Right lung (tissue), 5 donors: ENCODE data around the gene TRIM63. TPM values are rescaled to one million over a fixed set of nuclear protein-coding genes. Genes with fewer than 3 reads are reported as not detected.

Source experiments
- DNase-seq, 2 donors: peaks; one replicate each; pipeline ENCODE4 v3.0.0-alpha.2; 2013
- polyA plus RNA-seq, 5 donors: library from polyadenylated mRNA; unstranded; fragments of 120-200 nt; gene quantifications; one replicate each; pipeline versions ENCODE4 v1.2.1 to v1.2.3, GENCODE V29; 2013; ENCODE audit warnings: inconsistent platforms in 1 of 5, low replicate concordance in 1 of 5; ENCODE audit not compliant: insufficient read length in 5 of 5, insufficient read depth in 1 of 5

The TRIM63 gene
- polyA plus RNA-seq, 5 donors = 0.15 to 2.1 (median 1.3) TPM; not detected in 1

DNA sequence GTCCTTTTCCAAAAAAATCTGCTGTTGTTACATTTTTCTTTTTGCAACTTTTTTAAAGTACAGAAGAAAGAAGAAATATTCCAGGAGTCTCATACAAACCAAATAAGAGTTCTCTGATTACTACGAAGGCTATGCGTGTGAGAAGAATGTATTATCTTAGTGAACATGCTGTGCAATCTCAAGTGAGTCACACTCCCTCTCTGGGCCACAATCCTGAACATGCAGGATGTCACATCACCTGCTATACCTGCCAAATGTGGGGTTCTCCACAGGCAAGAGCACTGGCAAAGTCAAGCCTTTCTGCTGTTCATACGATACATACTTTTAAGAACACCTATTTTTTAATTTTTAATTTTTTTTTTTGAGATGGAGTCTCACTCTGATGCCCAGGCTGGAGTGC, 21.7 kb upstream of the TRIM63 start:
- DNase-seq = no peak

DNA sequence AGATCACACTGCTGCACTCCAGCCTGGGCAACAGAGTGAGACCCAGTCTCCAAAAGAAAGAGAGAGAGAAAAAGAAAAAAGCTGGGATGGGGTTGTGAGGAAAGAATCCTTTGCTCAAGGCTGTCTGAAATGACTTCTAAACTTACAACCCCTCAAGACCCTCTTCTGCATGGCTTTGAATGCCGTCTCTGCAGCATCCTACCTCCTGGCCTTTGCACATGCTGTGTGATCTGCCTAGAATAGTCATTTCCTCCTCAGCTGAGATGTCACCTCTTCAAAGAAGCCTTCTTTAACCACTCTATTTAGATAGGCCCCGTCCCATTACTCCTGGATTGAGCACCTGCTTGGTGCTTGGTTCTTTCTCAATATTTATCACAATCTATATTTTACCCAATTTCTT, 17.4 kb upstream of the TRIM63 start:
- no peak for DNase-seq

DNA sequence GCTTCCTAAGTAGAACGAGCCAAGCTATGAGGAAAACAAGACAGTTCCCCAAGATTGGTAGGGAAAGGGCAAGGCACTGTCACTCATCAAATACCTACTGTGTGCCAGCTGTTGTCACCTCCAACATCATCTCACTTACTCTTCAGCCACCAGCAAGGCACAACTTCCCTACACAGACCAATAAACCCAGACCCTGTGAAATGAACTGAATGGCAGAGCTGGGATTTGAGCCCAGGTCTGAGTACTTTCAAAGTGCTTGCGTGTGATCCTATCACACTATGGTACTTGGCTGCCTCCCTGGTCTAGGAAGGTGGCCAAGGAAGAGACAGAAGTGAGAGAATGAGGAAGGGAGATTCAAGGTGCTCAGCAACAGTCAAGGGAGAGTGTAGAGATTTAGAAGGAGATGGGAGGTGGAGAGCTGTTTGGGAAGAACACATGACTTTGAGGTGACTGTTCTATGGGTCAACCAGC, 16.7 kb upstream of the TRIM63 start:
- DNase-seq = no peak

DNA sequence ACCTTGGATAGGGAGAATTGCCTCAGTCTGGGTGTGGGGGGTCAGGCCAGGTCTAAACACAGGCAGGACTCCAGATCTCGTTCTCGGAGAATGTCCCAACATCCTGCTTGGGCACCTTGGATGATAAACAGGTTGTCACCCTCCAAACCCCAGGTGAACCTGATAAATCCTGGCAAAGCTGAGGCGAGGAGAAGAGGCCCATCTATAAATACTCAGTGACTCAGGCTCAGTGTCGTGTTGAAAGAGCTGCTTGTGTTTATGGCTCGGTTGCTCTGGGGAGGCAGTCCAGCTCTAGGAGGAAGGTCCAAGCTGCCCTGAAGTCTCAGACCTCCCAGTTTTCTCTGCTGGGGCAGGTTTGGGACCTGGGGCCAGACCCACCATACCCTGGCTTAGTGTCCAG, 15.8 kb upstream of the TRIM63 start:
- DNase-seq = no peak

DNA sequence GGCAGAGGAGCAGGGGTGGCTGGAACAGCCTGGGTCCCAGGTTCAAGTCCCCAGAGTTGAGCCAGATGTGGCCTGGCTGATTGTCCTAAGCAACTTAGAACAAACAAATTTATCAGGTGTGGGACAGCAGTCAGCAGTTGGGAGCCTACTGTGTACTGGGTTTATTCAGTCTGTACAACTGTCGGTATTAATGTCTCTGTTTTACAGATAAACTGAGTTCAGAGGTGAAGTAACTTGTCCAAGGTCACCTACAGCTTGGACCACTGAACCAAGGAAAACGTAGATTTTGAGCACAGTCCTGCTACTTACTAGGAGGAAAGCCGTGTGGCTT, 14.6 kb upstream of the TRIM63 start:
- no peak for DNase-seq

DNA sequence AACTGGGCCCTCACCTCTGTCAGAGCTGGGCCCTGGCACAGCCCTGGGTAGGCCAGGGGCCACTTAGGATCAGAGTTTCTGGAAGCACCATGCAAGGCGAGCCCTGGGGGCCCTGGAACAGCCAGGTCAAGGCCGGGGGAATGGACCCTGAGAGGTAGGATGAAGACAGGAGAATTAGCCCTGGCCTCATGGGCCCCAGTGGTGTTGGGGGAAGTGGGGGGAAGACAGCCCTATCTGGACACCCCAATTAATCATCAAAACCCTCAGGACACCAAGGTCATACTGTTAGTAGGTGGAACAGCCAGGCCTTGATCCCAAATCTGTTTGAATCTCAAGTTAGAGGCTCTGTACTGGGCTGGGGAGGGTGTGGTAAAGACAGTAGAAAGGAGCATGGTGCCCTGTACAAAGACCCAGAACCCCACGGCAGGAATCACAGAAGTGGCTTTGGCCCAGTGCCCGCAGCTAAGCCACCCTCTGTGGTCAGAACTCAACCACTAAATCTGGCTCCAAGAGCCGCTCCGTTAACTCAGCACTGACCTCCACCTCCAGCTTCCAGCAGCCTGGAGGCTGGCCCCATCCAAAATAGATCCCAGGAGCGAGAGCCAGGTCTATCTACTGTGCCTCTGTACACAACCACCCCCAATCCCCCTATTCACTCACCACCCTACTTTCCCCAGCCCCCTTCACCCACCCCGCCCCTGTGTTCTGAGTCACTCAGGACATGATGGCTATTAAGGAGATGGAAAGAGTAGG, 14.0 kb upstream of the TRIM63 start:
- no peak for DNase-seq

DNA sequence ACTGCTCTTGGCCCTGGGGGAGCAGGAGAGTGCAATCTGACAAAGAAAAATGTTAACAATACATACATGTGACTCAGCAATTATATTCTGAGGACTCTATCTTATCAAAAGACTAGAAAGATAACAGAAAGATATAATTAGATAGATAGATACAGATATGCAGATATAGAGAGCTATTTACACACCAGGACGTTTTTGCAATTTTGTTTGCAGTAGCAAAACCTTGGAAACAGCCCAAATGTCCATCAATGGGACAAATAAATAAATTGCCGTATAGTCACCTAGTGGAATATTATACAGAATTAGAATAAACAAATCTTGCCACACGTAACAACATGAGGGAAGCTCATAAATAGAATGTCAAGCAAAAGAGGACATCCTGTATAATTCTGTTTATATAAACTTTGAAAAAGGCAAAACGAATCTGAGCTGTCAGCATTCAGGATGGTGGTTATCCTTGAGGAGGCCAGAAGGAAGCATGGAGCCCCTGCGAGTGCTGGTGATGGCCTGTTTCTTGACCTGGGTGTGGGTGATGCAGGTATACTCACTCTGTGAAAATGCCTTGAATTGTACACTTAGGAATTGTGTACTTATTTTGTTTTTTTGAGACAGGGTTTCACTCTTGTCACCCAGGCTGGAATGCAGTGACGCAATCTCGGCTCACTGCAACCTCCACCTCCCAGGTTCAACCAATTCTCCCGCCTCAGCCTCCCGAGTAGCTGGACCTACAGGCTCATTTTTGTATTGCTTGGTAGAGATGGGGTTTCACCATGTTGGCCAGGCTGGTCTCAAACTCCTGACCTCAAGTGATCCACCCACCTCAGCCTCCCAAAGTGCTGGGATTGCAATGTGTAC, 12.8 kb upstream of the TRIM63 start:
- DNase-seq = no peak

DNA sequence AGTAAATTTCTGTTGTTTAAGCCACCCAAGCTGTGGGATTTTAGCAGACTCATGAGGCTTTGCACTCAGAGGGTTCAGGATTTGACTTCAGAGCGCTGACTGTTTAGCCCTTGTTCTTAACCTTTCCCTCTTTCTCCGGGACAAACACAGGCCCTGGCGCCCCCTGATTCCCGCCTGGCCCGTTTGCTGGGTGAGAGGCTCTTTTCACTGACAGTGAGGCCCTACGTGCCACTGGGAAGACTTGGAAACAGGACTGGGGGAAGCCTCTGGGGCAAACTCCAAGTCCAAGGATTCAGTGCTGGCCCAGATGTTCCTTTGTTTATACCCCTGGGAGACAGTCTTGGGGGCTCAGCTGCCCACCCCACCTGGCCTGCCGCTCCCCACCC, 11.7 kb upstream of the TRIM63 start:
- no peak for DNase-seq

DNA sequence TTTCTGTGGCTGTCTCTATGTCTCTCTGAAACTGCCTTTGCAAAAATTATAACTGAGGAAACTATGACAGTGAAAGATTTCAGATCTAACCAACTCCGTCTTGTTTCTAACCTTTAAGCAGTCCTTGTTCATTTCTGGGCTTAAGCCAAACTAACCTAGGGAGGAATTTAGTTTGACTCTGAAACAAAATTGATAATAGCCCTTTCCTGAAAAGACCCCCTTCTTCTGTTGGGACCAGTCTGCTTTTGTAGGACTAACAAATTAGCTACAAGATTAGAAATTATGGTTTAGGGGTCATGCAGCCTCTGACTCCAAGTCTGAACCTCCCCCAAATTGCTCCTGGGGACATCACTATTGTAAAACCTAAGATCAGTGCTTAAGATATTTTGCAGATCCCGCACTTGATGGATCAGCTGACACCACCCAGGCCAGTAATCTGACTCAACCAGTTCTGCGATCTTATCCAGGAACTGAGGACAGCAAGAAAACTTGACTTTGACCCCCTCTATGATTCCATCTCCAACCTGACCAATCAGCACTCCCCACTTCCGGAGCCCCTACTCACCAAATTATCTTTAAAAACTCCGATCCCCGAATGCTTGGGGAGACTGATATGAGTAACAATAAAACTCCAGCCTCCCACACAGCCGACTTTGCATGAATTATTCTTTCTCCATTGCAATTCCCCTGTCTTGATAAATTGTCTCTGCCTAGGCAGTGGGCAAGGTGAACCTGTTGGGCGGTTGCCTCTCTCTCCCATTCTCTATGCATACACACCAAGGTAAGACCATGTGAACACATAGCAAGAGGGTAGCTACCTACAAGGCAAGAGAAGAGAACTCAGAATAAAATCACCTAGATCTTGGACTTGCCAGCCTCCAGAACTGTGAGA, 11.1 kb upstream of the TRIM63 start:
- no peak for DNase-seq

DNA sequence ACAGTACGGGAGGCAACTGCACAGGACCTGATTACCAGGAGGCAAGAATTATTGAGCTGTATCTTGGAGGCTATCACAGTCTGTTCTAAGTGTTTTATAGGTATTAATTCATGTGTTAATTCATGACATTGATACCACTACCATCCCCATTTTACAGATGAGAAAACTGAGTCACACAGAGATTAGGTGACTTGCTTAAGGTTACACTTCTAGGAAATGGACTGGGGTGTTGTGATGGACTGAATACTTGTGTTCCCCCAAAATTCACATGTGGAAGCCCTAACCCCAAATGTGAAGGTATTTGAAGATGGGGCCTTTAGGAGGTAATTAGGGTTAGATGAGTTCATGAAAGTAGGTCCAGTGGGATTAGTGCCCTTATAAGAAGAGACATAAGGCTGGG, 10.1 kb upstream of the TRIM63 start:
- DNase-seq = no peak

DNA sequence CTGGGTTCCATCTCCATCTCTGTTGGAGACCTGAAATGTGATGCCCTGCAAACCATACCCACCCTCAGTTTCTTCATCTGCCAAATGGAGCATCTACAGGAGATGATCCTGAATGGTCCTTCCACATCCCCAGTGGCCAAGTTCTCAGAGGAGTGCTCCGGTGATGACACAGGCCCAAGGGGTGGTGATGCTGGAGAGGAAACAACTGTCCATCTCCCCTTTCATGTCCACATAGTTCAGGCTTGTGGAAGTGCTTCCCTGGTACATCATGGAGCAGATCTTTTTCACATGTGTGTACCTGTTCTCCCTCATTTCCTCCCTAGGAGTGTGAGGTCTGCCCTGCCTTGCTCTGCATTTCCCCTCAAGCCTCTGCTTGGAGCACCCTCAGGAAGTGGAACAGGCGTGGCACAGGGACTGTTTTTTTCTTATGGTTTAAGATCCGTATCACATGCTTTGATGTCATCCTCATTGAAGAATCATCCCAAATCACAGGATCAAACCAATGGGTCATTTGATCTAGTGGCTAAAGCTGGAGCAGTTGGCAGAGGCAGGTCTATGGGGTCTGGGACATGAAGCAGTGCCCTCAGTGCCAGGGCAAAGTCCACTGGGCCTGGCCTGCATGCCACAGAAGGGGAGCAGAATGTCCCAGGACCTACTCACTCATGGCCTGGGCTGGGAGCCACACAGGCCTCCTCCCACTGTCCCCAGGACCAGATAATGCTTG, 8.2 kb upstream of the TRIM63 start:
- no peak for DNase-seq

DNA sequence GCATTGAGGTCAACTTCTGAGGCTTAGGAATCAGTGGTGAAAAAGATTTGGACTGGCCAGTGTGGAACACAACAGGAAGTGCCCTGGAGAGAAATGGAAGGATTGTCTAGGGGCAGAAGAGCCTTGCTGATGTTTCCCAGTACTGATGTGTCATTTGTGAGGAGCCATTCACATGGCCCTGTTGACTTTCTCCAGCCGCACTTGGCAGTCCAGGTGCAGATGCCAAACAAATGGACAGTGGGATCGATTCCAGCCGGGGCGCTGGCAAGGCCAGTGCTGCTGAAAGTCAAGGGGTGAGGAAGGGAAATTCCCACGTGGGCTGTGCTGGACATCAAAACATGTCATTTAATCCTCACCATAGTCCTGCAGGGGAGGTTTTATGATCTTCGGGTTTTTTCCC, 4.9 kb upstream of the TRIM63 start:
- DNase-seq = no peak

DNA sequence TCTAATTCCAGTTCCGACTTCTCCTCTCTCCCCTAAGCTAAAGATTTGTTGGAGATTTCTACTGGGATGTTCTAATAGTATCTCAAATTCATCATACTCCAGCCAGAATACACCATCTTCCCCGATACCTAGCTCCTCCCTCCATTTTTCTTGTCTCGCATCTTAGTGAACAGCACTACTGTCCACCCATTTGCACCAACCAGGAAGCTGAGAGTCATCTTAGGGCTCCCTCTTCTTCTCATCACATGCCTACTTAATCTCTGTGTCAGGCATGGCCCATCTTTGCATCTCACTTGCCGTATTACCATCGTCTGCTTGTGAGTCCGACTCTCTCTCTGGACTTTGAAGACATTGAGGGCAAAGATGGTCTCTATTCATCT, 3.5 kb upstream of the TRIM63 start:
- no peak for DNase-seq

DNA sequence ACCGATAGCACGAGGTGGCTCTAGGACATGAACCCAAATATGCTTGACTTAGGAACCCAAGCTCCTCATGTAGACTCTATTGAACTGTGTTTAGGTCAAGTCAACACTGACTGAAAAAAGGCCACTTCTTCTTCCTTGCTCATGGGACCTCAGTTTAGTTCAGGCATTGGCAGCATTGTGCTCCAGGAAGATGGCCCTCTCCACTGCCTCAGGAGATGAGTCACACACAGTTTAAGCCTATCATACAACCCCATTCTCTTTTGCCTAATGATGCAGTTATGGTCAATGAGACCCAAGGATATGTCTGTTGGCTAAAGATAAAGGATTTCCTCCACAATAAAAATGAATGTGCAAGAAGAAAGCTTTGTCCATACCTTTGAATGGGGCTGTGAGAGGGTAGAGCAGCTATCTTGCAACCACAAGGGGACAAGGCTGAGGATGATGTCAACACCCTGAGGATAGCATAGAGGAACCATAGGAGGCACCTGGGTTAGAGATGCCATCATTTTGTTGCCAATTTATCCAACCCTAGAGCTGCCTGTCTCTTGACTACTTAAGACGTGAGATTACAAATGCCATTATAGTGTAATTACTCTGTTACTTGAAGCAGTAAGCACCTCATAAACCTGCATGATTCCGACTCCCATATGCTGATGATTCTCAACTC, 3.0 kb upstream of the TRIM63 start:
- DNase-seq = no peak

DNA sequence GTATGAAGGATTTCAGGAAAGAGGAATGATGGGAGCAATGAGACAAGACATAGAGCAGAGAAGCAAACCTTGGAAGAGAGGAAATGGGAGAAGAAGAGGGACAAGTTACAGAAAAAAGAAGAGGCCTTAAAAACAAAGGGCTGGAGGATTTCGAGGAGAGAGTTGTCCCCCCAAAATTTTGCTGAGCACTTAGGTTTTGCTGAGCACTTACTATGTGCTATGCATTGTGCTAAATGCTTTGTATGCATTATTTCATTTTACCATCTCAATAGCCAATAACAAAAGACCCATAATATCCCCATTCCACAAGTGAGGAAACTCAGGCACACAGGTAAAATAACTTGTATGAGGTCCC, 2.5 kb upstream of the TRIM63 start:
- no peak for DNase-seq

DNA sequence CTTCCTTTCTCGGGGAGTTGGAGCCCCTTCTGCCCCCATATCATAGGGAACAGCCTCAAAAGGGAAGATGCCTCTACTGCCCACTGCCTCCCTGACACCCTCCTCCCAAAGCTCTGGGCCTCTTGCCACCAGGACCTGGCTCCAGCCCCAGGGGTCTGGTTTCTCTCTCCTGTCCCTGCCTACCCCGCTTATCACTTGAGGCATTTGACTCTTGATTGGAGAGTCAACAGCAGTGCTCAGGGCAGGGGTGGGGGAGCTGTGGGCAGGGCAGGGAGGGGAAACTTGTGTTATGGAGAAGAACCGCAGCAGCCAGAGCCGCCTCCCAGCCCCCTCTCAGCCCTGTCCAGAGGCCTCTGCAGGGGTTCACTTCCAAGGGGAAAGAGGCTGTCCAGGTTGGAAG, 573 bp downstream of the TRIM63 start:
- DNase-seq = no peak

DNA sequence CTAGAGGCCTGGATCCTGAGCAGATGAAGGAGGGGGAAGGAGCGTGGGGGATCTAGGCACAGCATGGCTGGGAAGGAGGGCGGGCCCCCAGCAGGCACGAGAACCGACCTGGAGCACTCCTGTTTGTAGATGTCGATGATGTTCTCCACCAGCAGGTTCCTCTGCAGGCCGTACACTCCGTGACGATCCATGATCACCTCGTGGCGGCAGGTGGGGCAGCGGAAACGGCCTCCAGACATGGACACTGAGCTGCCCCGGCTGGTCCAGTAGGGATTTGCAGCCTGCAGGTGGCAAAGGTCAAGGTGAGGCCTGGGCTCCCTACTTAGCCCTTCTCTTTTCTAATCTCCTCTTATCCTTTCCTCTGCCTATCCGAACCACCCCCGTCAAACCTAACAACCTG, 1.3 kb downstream of the TRIM63 start:
- DNase-seq = no peak

DNA sequence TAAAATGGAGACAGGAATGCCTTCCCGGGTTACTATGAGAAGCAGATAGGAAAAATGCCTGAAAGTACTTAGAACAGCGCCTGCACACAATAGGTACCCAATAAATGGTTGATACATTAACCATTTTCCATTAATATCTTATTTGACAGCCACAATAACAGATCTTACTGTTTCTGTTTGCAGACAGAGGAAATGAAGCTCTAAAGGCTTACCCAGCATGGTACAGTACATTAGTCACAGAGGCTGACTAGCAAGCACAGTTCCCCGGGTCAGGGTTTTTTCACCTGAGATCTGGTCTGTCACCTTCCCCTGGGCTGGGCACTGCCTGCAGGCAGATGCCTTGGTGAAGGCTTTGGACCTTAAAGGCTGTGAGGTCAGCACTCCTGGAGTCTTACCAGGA, 2.9 kb downstream of the TRIM63 start:
- no peak for DNase-seq

DNA sequence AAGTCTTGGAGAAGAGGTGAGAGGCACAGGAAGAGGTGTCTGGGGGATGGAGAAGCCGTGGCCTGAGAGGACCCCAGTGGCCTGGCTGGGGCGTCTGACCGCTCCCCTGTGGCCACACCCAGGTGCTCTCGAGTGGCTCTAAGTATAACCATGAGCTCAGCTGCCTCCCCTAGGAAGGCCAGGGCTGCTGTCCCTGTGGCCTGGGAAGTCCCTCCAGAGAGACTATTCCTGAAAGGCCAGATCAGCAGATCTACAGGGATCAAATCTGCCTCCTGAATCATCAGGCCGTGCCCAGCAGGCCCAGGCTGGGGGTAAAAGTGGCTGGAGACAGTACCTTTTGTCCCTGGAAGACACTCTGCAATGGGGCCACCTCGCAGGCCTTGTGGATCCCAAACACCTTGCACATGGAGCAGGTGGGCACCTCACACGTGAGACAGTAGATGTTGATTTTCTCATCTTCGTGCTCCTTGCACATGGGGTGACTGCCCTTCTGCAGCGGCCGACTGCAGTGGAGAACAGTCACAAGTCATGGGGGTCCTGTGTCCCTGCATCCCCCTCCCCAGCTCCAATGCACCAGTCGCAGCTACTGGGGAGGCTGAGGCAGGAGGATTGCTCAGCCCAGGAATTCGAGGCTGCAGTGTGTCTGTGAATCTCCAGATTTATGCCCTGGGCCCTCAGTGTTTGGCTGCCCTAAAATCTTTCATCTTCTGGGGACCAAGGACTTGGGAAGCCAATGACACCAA, 6.4 kb downstream of the TRIM63 start:
- no peak for DNase-seq

DNA sequence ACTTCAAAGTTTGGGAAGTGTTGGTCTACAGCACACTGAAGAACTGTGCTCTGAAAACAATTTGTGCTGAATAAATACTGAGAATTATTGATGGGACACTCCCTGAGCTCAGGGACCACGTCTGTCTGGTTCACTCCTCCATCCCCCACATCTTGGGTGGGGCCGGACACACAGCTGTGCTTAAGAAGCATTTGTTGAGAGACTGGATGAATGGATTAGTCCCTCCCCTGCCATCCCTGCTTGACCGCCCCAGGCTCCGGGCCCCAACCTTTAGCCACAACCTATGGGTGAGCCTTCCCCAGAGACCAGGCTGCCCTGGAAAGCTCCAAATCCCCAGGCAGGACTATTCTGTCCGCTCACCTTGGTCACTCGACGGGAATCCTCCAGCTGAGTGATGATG, 7.5 kb downstream of the TRIM63 start:
- DNase-seq = no peak
